A673 (cell line): ENCODE data around the gene PUDP. TPM values are rescaled to one million over a fixed set of nuclear protein-coding genes. Genes with fewer than 3 reads are reported as not detected.

ENCODE experiments used
- BruUV-seq: library from RNA; stranded (reverse); fragments of 400-500 nt; replicated peaks from 2 replicates; lab custom pipeline; 2021; lab: Mats Ljungman, UMichigan
- CTCF ChIA-PET: fragments of 300-600 bp; sonication (Branson Sonifier 250); formaldehyde crosslinking; loops from one replicate; lab custom pipeline; 2022; ENCODE audit warnings: antibody characterized with exemption; lab: Charles Lee
- POLR2A ChIA-PET: fragments of 300-600 bp; sonication (Branson Sonifier 250); formaldehyde crosslinking; loops from one replicate; lab custom pipeline; 2022; ENCODE audit warnings: antibody characterized with exemption; ENCODE audit not compliant: low non-redundant PET; lab: Charles Lee
- DNase-seq: peaks from one replicate; pipeline ENCODE4 v3.0.0-alpha.2; 2015; ENCODE audit warnings: low spot score
- H3K27ac ChIP-seq: fragments of 200-600 bp; sonication (generic); 2 replicates; pipeline ENCODE4 v1.5.1; 2016; ENCODE audit warnings: mixed run types, low read depth, mild to moderate bottlenecking, mixed read lengths, antibody characterized with exemption, low read length; ENCODE audit not compliant: poor library complexity, severe bottlenecking
- H3K27me3 ChIP-seq: fragments of 200-600 bp; sonication (generic); replicated peaks from 2 replicates; pipeline ENCODE4 v1.6.1; 2017; ENCODE audit warnings: mixed run types, low read depth, mild to moderate bottlenecking, mixed read lengths, antibody characterized with exemption, low read length; ENCODE audit not compliant: insufficient read depth, poor library complexity
- H3K36me3 ChIP-seq: fragments of 200-600 bp; sonication (generic); 2 replicates; pipeline ENCODE4 v1.6.1; 2016; ENCODE audit warnings: mixed run types, mild to moderate bottlenecking, mixed read lengths, antibody characterized with exemption, low read length; ENCODE audit not compliant: insufficient read depth, poor library complexity, severe bottlenecking
- H3K4me1 ChIP-seq: fragments of 200-600 bp; sonication (generic); 2 replicates; pipeline ENCODE4 v1.6.1; 2017; ENCODE audit warnings: mixed run types, mild to moderate bottlenecking, mixed read lengths, antibody characterized with exemption, low read length; ENCODE audit not compliant: insufficient read depth, poor library complexity, severe bottlenecking
- H3K4me3 ChIP-seq: fragments of 200-600 bp; sonication (generic); 2 replicates; pipeline ENCODE4 v1.5.1; 2016; ENCODE audit warnings: low read depth, mixed run types, mild to moderate bottlenecking, mixed read lengths, low read length; ENCODE audit not compliant: poor library complexity, severe bottlenecking
- H3K9me3 ChIP-seq: fragments of 200-600 bp; sonication (generic); 2 replicates; pipeline ENCODE4 v1.6.1; 2016; ENCODE audit warnings: mixed run types, low read depth, mild to moderate bottlenecking, mixed read lengths, antibody characterized with exemption, low read length; ENCODE audit not compliant: poor library complexity, severe bottlenecking
- EZH2 ChIP-seq: fragments of 200-600 bp; sonication (generic); IDR thresholded peaks from 2 replicates; pipeline ENCODE4 v1.6.1; 2017; ENCODE audit warnings: borderline replicate concordance, low read depth, mild to moderate bottlenecking, mixed read lengths, antibody characterized with exemption, low read length; ENCODE audit not compliant: poor library complexity, severe bottlenecking
- intact Hi-C: fragments of 100-400 bp; cut with micrococcal nuclease; formaldehyde crosslinking; loops from one replicate; pipeline ENCODE4 v1.10.0; 2022; ENCODE audit not compliant: unreplicated experiment
- total RNA-seq: library from RNA; stranded (reverse); gene quantifications from 2 replicates; pipeline ENCODE4 v1.2.3, GENCODE V29; 2021
- TF ChIP-seq, protein P1 (sequence below): fragments of 300-800, 200-600 bp; sonication (generic); conservative IDR thresholded peaks from 2 replicates; pipeline ENCODE4 v1.5.1; 2017; ENCODE audit warnings: low read depth, mild to moderate bottlenecking, antibody characterized with exemption, low read length, moderate library complexity, mixed read lengths

Gene PUDP
- total RNA-seq, 1 experiment from 2014 or later, result 17.6 TPM

DNA sequence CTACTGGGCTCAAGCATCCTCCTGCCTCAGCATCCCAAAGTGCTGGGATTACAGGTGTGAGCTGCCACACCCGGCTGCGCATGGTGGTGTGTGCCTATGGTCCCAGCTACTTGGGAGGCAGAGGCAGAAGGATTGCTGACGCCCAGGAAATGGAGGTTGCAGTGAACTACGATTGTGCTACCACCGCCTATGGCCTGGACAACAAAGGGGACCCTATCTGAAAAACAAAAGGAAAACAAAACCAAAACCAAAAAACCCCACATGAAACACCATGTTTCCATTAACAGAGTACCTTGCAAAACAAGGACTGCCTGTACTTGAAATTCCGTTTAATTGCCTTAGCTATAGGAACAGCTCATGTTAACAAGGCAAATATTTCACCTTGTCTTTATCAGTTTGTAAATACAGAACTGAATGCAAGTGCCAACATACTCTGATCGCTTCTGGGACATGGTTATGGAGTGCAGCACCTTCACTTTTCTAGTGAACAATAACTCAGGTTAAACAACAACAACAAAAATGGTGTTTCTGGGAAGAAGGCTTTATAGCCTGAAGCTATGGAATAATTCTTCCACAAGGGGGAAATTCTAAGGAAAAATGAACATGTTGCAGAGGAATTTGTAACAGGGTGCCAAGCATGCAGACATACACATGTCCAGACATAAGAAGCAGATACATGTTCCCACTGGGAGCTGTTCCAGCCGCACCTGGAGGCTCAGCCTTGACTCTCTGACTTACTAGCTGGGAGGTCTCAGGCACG is 73.6 kb downstream of the PUDP start:
- ChIA-PET CTCF (no interaction called here), POLR2A (no interaction called here)
- no peak for DNase-seq
- no peaks in the 10 kb centered on the region for H3K4me1 ChIP-seq
- no TSS peak for BruUV-seq
- intact Hi-C loops, result no loop called here
- no peaks in the 10 kb centered on the region for H3K36me3 ChIP-seq
- TF ChIP-seq EZH2, result no peak
- TF ChIP-seq, protein P1, sequence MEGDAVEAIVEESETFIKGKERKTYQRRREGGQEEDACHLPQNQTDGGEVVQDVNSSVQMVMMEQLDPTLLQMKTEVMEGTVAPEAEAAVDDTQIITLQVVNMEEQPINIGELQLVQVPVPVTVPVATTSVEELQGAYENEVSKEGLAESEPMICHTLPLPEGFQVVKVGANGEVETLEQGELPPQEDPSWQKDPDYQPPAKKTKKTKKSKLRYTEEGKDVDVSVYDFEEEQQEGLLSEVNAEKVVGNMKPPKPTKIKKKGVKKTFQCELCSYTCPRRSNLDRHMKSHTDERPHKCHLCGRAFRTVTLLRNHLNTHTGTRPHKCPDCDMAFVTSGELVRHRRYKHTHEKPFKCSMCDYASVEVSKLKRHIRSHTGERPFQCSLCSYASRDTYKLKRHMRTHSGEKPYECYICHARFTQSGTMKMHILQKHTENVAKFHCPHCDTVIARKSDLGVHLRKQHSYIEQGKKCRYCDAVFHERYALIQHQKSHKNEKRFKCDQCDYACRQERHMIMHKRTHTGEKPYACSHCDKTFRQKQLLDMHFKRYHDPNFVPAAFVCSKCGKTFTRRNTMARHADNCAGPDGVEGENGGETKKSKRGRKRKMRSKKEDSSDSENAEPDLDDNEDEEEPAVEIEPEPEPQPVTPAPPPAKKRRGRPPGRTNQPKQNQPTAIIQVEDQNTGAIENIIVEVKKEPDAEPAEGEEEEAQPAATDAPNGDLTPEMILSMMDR, result 0 out of 2 replicates have a peak, but pooled peaks have one; percentile 20
- H3K27ac ChIP-seq, result no peak overlapping the region
- no peaks in the 10 kb centered on the region for H3K27me3 ChIP-seq
- H3K4me3 ChIP-seq, result no peak overlapping the region
- H3K9me3 ChIP-seq, result no peaks in the 10 kb centered on the region

DNA sequence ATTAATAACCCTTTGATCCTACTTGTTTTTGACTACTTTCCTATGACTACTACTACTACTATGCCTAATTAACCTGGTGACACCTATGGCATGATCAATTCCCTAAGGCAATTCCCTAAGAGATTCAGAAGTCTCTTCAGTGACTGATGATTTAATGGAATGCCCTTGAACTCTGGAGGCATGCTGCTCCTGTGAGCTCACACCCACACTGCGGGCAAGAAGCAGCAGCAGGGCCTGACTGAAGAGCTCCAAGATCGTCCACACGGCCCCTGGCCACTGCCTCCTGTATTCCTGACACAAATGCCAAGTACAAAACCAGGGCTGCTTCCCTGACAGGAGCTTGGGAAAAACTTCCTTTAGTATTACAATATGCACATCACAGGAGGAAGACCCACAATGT is 74.6 kb downstream of the PUDP start:
- no peak overlapping the region for H3K4me3 ChIP-seq
- intact Hi-C loops, result no loop called here
- H3K4me1 ChIP-seq, result no peaks in the 10 kb centered on the region
- POLR2A ChIA-PET, result no interaction called here
- no peaks in the 10 kb centered on the region for H3K36me3 ChIP-seq
- H3K27ac ChIP-seq, result no peak overlapping the region
- BruUV-seq, result no TSS peak
- no peaks in the 10 kb centered on the region for H3K9me3 ChIP-seq
- no peak for DNase-seq
- CTCF ChIA-PET, result no interaction called here
- no peak for TF ChIP-seq EZH2
- TF ChIP-seq, protein P1, result no peak
- H3K27me3 ChIP-seq, result no peaks in the 10 kb centered on the region

DNA sequence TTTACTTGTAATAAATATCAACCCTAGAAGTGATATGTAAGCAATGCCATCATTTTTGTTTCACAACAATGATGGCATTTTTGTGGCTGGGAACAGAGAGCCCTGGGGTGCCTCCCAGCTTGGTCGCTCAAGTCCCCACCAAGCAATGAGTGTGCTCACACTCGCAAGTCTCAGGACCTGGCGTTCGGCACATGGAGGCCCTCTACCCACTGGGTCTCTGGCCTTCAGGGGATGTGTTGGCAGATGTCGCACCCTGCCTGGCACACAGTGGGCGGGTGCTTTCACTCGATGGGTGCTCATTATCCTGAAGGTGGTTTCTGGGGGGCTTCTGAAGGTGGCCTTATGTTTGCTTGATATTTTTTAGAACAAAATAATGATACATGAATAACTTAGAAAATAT is 75.1 kb downstream of the PUDP start:
- H3K4me3 ChIP-seq, result no peak overlapping the region
- no peak overlapping the region for H3K27ac ChIP-seq
- H3K27me3 ChIP-seq, result no peaks in the 10 kb centered on the region
- no peaks in the 10 kb centered on the region for H3K9me3 ChIP-seq
- no peaks in the 10 kb centered on the region for H3K36me3 ChIP-seq
- H3K4me1 ChIP-seq, result no peaks in the 10 kb centered on the region
- BruUV-seq, result no TSS peak
- TF ChIP-seq EZH2, result no peak
- TF ChIP-seq, protein P1, result no peak
- no peak for DNase-seq
- intact Hi-C loops, result no loop called here
- CTCF ChIA-PET, result no interaction called here
- POLR2A ChIA-PET, result no interaction called here
